Suprapubic skin (tissue), 4 donors: ENCODE data around the gene TRIM73. TPM values are rescaled to one million over a fixed set of nuclear protein-coding genes. Genes with fewer than 3 reads are reported as not detected.
A peak's percentile ranks its signal among the peaks of the same experiment; 100 is the strongest.
"Not testable (repeated sequence)": the region's sequence is repeated elsewhere in the genome, so short reads cannot be mapped to it uniquely, and the experiment has no call there.

Experiments used
- DNase-seq, 2 donors: peaks; one replicate each; pipeline ENCODE4 v3.0.0-alpha.2; 2019; ENCODE audit warnings: low spot score in 2 of 2
- H3K27ac ChIP-seq: fragments of 200-600 bp; sonication (generic); one replicate; pipeline ENCODE4 v1.5.1; 2019
- H3K27me3 ChIP-seq: fragments of 200-600 bp; sonication (generic); one replicate; pipeline ENCODE4 v1.5.1; 2019
- H3K36me3 ChIP-seq: fragments of 200-600 bp; sonication (generic); one replicate; pipeline ENCODE4 v1.5.1; 2019
- H3K4me1 ChIP-seq: fragments of 200-600 bp; sonication (generic); one replicate; pipeline ENCODE4 v1.5.1; 2019
- H3K4me3 ChIP-seq: fragments of 200-600 bp; sonication (generic); one replicate; pipeline ENCODE4 v1.5.1; 2019; ENCODE audit warnings: mild to moderate bottlenecking
- H3K9me3 ChIP-seq: fragments of 200-600 bp; sonication (generic); one replicate; pipeline ENCODE4 v1.5.1; 2019
- CTCF ChIP-seq, 2 donors: fragments of 200-600 bp in 1 of 2; fragments of 450-650 bp in 1 of 2; sonication (generic) in 1 of 2; IDR thresholded peaks; one replicate each; pipeline ENCODE4 v1.5.1; 2016 to 2019; ENCODE audit warnings: antibody characterized with exemption in 2 of 2, mild to moderate bottlenecking in 1 of 2, moderate library complexity in 1 of 2
- POLR2A ChIP-seq, 2 donors: fragments of 450-650 bp; IDR thresholded peaks; one replicate each; pipeline ENCODE4 v1.6.1; 2017; ENCODE audit warnings: antibody characterized with exemption in 2 of 2, mild to moderate bottlenecking in 2 of 2, moderate library complexity in 2 of 2
- WGBS: methylation state at CpG from one replicate; pipeline ENCODE4 v1.1.5; 2018; 5-methylcytosine and 5-hydroxymethylcytosine counted together
- total RNA-seq, 4 donors: library from RNA; depleted of rRNA; stranded (reverse); fragments of >200 nt; gene quantifications; one replicate each; pipeline ENCODE4 v1.1.0, GENCODE V29; 2016

Gene TRIM73
- total RNA-seq, 4 donors from 2014 or later = 2.5 to 10.8 (median 3.8) TPM

- not testable (repeated sequence) for DNase-seq
- WGBS = no CpG with 5 or more reads among the region's 15 CpGs
Measured at GRCh38 chr7:75423481-75423880, 28.1 kb downstream of the TRIM73 start.

DNA sequence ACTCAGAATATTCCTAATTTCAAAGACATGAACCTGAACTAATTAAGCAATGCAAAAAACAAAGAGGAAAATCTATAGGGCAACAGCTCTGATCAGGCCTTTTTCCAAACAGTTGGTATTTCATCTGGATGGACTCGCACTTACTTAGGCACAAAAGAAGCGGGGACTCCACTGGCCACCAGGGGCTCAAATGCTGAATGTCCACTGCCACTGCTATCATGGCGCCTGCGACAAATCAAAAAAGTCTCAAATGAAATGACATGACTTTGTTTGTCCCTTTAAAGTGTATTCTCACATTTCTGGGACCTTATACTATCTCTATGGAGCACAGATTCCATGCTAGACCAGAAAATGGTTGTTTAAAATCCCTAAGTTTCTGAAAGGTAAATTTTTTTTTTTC is 43.6 kb downstream of the TRIM73 start:
- not testable (repeated sequence) for H3K4me1 ChIP-seq, H3K9me3 ChIP-seq, H3K27me3 ChIP-seq, H3K4me3 ChIP-seq, H3K27ac ChIP-seq, DNase-seq
- H3K36me3 ChIP-seq = peaks cover 64% of the 10 kb centered on the region
- WGBS = 95% methylated on average over 4 of the region's 4 CpGs

More at GRCh38 chr7:75423481-75423880, 28.1 kb downstream of the TRIM73 start:
- H3K4me1 ChIP-seq, H3K27ac ChIP-seq, H3K27me3 ChIP-seq, H3K9me3 ChIP-seq, H3K4me3 ChIP-seq: not testable (repeated sequence)
- H3K36me3 ChIP-seq = peaks cover 48% of the 10 kb centered on the region

DNA sequence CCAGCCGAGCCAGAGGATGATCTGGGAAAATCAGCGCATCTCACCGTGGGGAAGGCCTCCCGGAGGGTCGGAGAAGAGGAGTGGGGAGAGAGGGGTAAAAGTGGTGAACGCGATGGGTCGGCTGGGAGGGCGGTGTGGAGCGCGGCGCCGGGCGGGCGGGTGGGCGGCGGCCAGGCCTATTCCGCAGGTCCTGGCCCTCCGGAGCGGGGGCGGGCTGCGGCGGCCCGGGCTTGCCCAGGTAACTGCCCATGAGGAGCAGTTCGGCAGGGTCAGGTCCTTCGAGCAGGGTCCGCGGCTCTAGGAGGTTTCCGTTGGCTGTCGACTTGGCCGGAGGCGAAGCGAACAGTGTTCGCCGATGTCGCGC is 46.7 kb downstream of the TRIM73 start:
- not testable (repeated sequence) for H3K27me3 ChIP-seq, H3K9me3 ChIP-seq, DNase-seq, H3K4me1 ChIP-seq
- Histone ChIP-seq H3K27ac (peak overlapping the region; percentile 85), H3K4me3 (peak overlapping the region; percentile 59), H3K36me3 (peaks cover 35% of the 10 kb centered on the region)
- 7% methylated on average over 5 of the region's 37 CpGs for WGBS

DNA sequence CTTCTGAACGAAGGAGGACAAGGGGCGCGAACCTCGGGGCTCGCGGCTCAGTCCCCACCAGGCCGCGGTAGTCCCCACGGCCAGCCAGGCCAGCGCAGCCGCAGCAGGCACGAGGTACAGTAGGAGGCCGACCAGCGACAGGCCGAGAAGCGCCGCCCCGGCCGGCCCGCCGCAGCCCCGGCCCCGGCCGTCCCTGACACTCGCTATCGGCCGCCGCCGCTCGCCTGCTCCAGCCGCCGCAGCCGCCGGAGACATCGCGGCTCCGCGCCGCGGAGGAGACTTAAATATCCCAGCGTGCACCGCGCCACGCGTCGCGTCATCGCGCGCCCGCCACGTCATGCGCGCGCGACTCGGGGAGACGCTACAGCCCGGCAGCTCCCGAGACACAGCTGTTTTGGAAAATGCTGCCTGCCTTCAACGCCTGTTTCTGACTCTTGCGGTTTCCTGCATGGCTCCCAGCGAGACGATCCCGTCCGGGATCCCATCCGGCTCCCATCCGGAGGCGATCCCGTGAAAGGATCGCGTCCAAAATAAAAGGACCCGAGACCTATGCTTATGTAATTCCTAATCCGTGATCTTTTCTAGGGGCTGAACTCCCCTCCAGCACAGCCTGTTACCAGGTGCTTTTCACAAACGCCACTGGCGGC is 47.2 kb downstream of the TRIM73 start:
- WGBS = 0% methylated on average over 2 of the region's 76 CpGs
- H3K27me3 ChIP-seq, DNase-seq, H3K9me3 ChIP-seq, H3K4me1 ChIP-seq: not testable (repeated sequence)
- peak in 1 of 2 donors; percentile 67 for TF ChIP-seq POLR2A (IDR thresholded peaks at IDR 0.05)
- H3K27ac ChIP-seq = peak overlapping the region; percentile 85
- peaks cover 31% of the 10 kb centered on the region for H3K36me3 ChIP-seq
- peak overlapping the region; percentile 59 for H3K4me3 ChIP-seq

- DNase-seq = not testable (repeated sequence)
- 61% methylated on average over 3 of the region's 5 CpGs for WGBS
Measured at GRCh38 chr7:75449946-75450345, 54.5 kb downstream of the TRIM73 start.

GRCh38 chr7:75452494-75452955 is 57.1 kb downstream of the TRIM73 start:
- H3K9me3 ChIP-seq, H3K4me1 ChIP-seq, DNase-seq, H3K36me3 ChIP-seq, H3K27ac ChIP-seq, H3K27me3 ChIP-seq, H3K4me3 ChIP-seq: not testable (repeated sequence)
- WGBS = 6% methylated on average over 3 of the region's 4 CpGs
- peak in 1 of 2 donors; percentile 32 for TF ChIP-seq CTCF (IDR thresholded peaks at IDR 0.05)

More at GRCh38 chr7:75449946-75450345, 54.5 kb downstream of the TRIM73 start:
- not testable (repeated sequence) for H3K4me1 ChIP-seq, H3K36me3 ChIP-seq, H3K27me3 ChIP-seq, H3K4me3 ChIP-seq, H3K9me3 ChIP-seq, H3K27ac ChIP-seq

Other genes with a start within 250 kb of the TRIM73 start
- gene POM121C, start 90.7 kb downstream of the TRIM73 start, total RNA-seq = 10 to 100 TPM; 26.1 to 46.8 (median 30.1) TPM
- gene SPDYE5, start 96.7 kb downstream of the TRIM73 start, total RNA-seq = not detected